ENCODE results near the gene CYP19A1.

Gene CYP19A1

GRCh38 chr15:51252671-51253070 is 85.7 kb downstream of the CYP19A1 start:
- DNase-seq, result no peak

- DNase-seq, result no peak
Measured at GRCh38 chr15:51251556-51251955, 86.8 kb downstream of the CYP19A1 start.

GRCh38 chr15:51250217-51251011 is 88.0 kb downstream of the CYP19A1 start:
- no peak for DNase-seq

- no peak for DNase-seq
Measured at GRCh38 chr15:51245628-51246027, 92.8 kb downstream of the CYP19A1 start.

GRCh38 chr15:51244423-51244869 is 94.0 kb downstream of the CYP19A1 start:
- peak; percentile 48 for DNase-seq

- peak; percentile 58 for DNase-seq
Measured at GRCh38 chr15:51243774-51244173, 94.6 kb downstream of the CYP19A1 start.

- DNase-seq, result peak; percentile 56
Measured at GRCh38 chr15:51240066-51240465, 98.3 kb downstream of the CYP19A1 start.

- no peak for DNase-seq
Measured at GRCh38 chr15:51237816-51238215, 100.6 kb downstream of the CYP19A1 start.

GRCh38 chr15:51234176-51234927 is 104.0 kb downstream of the CYP19A1 start:
- no peak for DNase-seq

GRCh38 chr15:51232581-51232980 is 105.8 kb downstream of the CYP19A1 start:
- DNase-seq, result no peak

- no peak for DNase-seq
Measured at GRCh38 chr15:51229907-51230330, 108.5 kb downstream of the CYP19A1 start.

- DNase-seq, result peak; percentile 81
Measured at GRCh38 chr15:51227940-51228732, 110.3 kb downstream of the CYP19A1 start.

- no peak for DNase-seq
Measured at GRCh38 chr15:51226576-51227210, 111.7 kb downstream of the CYP19A1 start.

- no peak for DNase-seq
Measured at GRCh38 chr15:51224428-51224827, 114.0 kb downstream of the CYP19A1 start.

GRCh38 chr15:51223771-51224229 is 114.6 kb downstream of the CYP19A1 start:
- DNase-seq, result peak; percentile 23

GRCh38 chr15:51218299-51218938 is 120.0 kb downstream of the CYP19A1 start:
- DNase-seq, result no peak

GRCh38 chr15:51212909-51213308 is 125.5 kb downstream of the CYP19A1 start:
- no peak for DNase-seq

GRCh38 chr15:51212239-51212638 is 126.2 kb downstream of the CYP19A1 start:
- no peak for DNase-seq

- DNase-seq, result no peak
Measured at GRCh38 chr15:51205050-51205975, 133.1 kb downstream of the CYP19A1 start.

- no peak for DNase-seq
Measured at GRCh38 chr15:51203797-51204196, 134.6 kb downstream of the CYP19A1 start.

GRCh38 chr15:51202783-51203182 is 135.6 kb downstream of the CYP19A1 start:
- DNase-seq, result no peak
